NCI-H2029 (cell line): ENCODE results near the gene TMEM167A.

Experiments used
- DNase-seq: peaks from one replicate; lab custom pipeline; 2025; lab: John Stamatoyannopoulos, UW

The TMEM167A gene

DNA sequence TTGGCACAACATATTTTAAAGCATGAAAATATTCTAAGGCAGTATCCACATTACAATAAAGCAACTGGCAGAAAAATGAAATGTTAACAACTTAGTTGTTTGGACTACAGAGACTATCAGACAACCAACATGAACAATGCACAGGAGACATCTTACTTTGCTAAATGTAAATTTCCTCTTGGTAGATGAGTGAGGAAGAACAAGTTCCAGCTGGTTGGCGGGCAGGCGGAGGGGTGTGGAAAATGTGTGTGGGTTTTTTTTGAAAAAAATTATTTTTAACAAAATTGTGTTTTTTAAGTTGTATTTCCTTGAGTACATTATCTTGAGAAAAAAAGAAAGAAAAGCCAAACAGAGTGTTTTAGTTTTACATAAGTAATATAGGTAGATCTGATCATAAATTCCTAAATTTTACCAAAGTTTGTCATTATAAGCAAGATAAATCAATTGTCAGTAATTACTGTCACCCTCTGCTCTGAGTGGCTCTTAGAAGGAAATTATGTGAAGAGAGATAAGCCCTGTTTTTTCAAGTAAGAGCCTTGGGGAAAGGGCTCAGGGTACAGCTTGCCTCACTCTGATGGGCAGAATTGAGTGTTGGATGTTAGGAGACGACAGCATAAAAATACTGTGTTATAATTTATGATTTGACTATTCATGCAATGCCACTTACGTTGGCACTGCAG lies 42.5 kb downstream of the TMEM167A start:
- DNase-seq: no peak

DNA sequence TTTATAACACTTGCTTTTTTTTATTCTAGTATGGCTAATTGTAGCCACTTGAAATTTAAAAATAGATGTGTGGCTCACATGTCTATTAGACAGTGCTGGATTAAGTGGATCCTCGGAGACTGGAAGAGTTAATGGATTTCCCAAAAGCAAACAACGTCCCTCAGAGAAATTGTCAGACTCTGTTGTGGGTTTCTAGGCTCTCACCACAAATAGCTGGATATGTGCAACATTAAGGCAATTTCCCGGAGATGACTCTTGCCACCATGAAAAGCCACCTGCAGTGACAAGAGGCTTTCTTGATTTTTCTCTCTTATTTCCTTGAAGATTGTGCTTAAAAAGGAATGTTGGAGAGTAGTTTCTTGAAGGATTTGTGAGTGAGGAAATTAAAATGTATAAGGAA lies 43.2 kb downstream of the TMEM167A start:
- no peak for DNase-seq

DNA sequence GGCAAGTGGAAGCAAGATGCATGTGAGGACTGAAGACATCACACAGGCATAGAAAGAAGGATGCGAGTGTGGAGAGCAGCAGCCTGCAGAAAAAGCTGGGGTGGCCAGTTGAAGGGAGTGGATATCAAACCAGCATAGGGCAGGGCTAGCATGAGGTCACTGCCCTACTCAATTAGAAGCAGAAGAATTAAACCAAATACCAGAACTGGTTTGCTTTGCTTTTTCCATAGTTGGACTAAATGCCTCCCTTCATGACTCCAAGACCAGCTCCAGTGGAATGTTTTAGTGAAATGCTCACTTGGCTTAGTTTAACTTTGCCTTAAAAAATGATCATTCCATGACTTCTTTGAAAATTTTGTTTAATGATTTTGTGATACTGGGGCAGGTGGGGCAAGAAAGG lies 45.8 kb downstream of the TMEM167A start:
- DNase-seq: no peak

DNA sequence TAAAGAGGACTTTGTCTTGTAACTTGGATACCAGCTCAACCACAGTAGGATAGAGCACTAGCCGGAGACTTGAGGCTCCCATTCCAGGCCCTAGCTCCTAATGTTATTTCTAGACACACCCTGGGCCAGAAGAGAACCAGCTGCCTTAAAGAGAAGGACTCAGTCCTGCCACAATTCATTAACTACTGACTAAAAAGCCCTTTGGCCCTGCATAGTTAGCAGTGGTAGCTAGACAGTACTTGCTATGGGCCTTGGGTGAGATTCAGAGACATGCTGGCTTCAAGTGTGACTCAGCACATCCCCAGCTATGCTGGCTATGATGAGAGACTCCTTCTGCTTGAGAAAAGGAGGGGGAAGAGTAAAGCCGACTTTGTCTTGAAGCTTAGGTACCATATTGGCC lies 47.3 kb downstream of the TMEM167A start:
- DNase-seq: no peak

DNA sequence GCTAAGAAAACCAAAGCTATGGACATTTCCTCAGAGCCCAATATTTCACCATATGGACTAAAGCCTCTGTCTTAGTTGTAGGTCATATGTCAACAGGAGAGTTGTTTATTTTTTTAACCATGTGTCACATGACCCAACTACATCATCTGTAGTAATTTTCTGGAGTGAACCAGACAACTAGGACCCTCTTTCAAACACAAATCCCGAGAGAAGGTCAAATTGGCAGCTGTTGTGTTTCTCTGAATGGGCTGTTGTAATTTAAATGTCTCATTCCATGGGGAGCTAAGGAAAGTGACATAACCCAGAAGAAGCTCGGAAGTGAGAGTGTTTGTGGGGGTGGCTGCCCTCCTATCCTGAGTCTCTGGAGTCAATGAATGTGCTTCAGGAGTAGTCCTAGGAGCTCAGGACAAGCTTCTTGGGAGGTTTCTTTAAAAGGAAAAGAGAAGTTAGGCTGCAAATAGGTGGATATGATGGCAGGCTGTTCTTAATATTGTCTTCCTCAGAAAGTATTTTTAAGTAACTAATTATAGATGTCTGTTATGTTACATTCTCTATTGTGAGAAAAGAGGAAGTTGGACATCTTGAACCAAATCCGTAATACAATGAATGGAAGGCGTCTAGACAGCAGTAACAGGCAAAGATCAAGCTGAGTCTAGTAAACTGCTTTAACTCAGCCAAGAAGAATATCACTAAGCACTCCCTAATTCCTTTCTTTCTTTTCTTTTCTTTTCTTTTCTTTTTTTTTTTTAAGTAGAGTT lies 50.1 kb downstream of the TMEM167A start:
- no peak for DNase-seq

DNA sequence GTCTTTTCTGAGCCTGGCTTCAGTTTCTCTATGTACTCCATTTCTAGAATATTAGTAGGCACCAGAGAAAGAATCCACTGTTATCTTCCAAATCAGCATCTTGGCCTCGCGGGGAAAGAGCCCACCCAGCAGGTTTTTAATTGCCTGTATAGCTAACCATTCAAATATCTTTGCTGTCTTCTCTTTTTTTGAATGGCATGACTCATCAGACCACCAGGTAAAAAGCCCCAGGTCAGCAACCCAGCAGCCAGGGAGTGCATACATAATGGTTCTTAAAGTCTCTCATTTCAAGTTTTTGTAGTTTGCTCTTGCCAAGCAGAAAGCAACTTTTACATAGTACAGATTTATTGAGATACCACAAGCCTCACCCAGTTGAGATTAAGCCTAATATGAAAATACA lies 50.7 kb downstream of the TMEM167A start:
- no peak for DNase-seq

DNA sequence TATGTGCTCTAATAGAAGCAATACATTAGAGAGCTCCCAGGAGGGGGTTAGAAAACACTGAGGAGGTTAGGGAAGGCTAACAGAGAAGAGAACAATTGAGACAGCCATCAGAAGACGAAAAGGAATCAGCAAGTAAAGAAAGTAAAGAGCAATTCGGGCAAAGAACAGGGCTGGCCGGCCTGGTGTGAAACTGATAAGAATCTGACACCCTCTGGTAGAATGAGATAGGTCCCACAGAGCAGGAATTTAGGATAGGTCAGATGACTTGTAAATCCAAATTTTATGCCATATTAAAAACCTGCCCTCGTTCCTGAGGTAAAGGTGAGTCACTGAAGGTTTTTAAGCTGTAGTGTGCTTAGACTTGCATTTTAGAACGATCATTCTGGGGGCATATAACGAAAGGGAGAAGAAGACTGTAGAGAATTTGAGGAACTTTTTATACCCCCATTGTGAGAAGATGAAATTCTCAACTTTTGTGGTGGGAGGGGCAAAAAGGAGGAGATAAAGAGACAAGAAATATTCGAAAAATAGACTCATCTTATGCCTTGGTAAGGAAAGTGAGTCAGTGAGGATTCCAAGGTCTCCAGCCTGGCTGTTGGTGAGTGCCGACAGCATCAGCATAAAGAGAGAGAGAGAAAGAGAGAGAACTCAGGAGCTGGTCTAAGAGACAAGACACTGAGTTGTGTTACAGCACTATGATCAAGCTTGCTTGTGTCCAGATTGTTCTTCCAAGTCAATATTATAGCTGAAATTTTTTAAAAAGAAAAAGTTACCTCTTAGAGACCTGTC lies 51.3 kb downstream of the TMEM167A start:
- no peak for DNase-seq

DNA sequence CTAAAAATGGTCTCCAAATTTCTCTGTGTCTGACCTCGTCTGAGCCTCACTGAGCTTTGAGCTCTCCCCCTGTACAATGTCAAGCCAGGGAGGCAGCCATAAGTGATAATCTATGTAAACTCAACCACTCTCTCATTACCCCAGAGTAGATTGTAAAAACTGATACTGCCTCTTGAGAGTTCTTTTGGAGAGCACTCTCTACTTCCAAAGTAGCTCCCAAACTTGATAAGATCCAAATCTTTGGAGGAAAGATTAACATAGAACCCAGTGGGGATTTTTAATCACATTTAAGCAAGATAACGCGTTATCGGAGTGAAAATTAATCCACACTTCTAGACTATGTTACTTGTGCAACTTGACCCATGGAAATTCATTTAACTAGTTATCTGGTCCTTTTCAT lies 54.9 kb downstream of the TMEM167A start:
- DNase-seq: no peak

DNA sequence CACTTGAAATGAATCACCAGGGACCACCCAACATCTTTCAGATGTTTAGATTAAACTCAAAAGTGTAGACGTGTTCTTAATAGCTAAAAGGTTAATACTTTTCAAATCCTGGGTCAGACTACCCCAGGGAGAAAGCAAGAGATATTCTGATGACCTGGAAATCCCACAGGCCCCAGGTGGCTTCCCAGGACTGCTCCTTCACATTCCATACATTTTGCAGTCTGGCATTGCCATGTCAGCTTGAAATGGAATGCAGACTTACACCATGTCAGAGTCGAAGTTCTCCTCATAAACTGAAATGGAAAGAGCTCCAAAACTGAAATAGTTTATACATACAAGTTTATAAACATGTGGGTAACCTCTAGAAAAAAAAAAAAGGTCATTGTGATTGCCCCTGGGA lies 61.5 kb downstream of the TMEM167A start:
- no peak for DNase-seq

DNA sequence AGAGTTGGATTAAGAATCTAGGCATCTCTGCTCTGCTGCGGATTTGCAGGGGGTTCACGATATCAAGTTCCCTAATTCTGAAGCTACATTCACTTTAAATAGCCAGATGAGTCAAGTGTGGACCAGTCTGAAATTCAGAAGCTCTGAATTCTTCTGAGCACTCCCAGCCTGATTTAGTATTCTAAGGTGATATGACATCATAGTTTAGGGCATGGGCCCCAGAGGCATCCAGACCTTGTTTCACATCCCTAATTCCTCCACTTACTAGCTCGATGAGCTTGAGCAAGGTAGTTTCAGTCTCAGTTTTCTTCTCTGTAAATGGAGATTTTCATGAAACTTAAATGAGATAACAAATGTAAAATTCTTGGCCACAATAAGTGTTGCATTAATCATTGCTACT lies 65.2 kb downstream of the TMEM167A start:
- DNase-seq: no peak

DNA sequence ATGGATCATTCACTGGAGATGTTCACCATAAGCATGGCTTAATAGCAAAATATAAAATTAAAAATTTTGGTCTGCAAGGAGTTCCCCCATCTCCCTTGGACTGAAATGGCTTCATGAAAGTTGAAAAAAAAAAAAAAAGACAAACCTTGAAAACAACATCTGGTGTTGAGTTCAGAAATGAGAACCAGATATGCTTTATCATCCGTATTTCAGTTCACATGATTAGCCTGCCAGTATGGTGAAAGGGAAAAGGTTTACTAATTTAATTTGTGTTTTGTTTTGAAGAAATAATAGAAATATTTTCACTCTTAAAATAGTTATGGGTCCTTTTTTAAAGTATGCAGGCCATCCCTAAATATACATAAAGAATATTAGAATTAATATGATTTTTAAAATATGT lies 67.8 kb downstream of the TMEM167A start:
- no peak for DNase-seq

DNA sequence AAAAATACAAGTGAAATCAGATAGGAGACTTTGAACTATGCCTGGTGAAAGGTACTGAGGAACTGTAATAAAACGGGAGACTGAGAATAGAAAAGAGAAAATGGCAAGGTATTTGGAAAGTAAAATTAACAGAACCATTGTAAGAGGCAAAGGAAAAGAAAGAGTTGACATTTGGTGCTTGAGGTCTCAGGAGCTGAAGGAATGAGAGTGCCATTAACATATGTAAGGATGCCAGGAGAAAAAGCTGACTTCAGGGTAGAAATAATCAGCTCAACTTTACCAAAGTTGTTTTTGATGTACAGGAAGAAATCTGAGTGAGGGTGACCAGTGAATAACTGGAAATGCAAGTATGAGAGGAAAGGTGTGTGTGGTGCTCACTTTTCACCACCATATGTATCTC lies 69.4 kb downstream of the TMEM167A start:
- no peak for DNase-seq

DNA sequence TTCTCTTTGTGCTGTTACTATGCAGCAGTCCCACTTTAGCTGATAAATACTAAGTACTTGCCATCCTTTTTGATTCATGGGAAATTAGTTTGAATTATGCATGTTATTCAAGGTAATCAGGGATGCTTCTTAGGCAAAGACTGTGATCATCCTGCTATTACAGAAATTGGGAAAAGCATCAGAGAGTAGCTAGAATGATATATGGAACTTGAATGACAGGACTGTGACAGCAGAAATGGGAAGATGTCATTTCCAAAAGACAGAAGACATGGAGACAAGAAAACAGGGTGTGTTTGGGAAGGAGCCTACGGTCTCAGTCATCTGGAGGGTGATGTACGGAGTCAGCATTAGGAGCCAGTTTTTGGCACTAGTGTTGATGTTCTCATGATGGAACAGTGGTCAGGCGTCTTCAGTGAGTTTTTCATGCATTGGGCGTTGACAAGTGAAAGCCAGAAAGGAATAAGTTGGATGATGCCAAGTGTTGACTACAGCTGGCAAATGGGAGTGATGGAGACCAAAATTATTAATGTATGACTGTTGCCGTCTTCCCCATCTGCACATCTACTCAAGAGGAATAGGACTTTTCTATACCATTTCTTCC lies 70.4 kb downstream of the TMEM167A start:
- no peak for DNase-seq

DNA sequence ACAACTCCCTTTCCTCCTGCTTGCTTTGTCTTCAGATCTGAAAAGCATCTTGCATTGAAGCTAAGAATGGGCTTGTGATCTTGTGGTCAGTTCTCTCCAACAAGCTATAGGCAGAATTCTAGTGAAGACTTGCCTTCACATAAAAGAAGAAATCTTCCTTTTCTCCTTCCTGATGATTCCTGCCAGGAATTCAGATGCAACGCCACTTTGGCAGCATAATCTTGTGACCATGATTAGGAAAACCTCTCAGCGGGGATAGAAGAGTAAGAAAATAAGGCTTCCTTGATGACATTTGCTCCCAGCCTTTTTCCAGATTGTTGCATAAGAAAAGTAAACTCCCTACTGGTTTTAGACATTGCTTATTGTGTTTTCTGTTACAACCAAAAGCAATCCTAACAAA lies 73.4 kb downstream of the TMEM167A start:
- DNase-seq: no peak
